HepG2 (cell line): ENCODE measurements around the gene ECPAS. TPM values are rescaled to one million over a fixed set of nuclear protein-coding genes. Genes with fewer than 3 reads are reported as not detected.

ENCODE experiments used
- ATAC-seq: fragments of 200-7000 bp; cut with Tn5 transposase; 3 replicates; pipeline ENCODE4 v1.9.1; 2020; ENCODE audit warnings: mild to moderate bottlenecking, moderate library complexity
- BruUV-seq: library from RNA; stranded (reverse); fragments of 400-500 nt; replicated peaks from 2 replicates; lab custom pipeline; 2021; lab: Mats Ljungman, UMichigan
- CTCF ChIA-PET: fragments of 300-600 bp; formaldehyde crosslinking; extraction: SDS; loops from one replicate; lab custom pipeline; 2021; ENCODE audit warnings: low total read pairs, inconsistent platforms, low intra/inter-chr PET ratio; lab: Yijun Ruan, JAX
- POLR2A ChIA-PET: fragments of 350-600 bp; sonication (Branson Sonifier 250); formaldehyde crosslinking; loops from one replicate; lab custom pipeline; 2020; ENCODE audit warnings: antibody characterized with exemption, inconsistent platforms; lab: Yijun Ruan, JAX
- DNase-seq: peaks from one replicate; pipeline ENCODE4 v3.0.0-alpha.2; 2015; ENCODE audit warnings: low spot score
- FAIRE-seq: peaks from 3 replicates; lab custom pipeline; 2011; peaks lifted over from hg19 to GRCh38; lab: Jason Lieb, UNC
- H2AFZ ChIP-seq: one replicate; pipeline ENCODE4 v1.6.1; 2011; ENCODE audit warnings: low read length, inconsistent platforms
- H3K27ac ChIP-seq: fragments of 300-600 bp; 3 replicates; pipeline ENCODE4 v1.8.0; 2011; ENCODE audit warnings: mixed run types, mild to moderate bottlenecking, mixed read lengths, low read length, inconsistent platforms; ENCODE audit not compliant: insufficient read depth; ENCODE audit errors: extremely low read length
- H3K27me3 ChIP-seq, 2 experiments: fragments of 200-600 bp in 1 of 2; 2 replicates in 1 of 2; 3 replicates in 1 of 2; pipeline versions ENCODE4 v1.6.0 to v1.8.0; 2011; ENCODE audit warnings: low read length in 2 of 2, mild to moderate bottlenecking in 2 of 2, moderate library complexity in 2 of 2, inconsistent platforms in 1 of 2; ENCODE audit not compliant: insufficient read depth in 2 of 2, control insufficient read depth in 1 of 2
- H3K36me3 ChIP-seq, 2 experiments: fragments of 200-600 bp in 1 of 2; replicated peaks in 1 of 2; 2 replicates in 1 of 2; 3 replicates in 1 of 2; pipeline versions ENCODE4 v1.5.1 to v1.8.0; 2011; ENCODE audit warnings: low read length in 2 of 2, inconsistent platforms in 1 of 2; ENCODE audit not compliant: insufficient read depth in 2 of 2, control insufficient read depth in 1 of 2
- H3K4me1 ChIP-seq: 2 replicates; pipeline ENCODE4 v1.5.1; 2012; ENCODE audit warnings: low read length, inconsistent platforms; ENCODE audit not compliant: insufficient read depth
- H3K4me2 ChIP-seq: 2 replicates; pipeline ENCODE4 v1.6.0; 2011; ENCODE audit warnings: low read depth, low read length, inconsistent platforms
- H3K4me3 ChIP-seq, 3 experiments: fragments of 200-600 bp in 1 of 3; sonication (generic), shearing (Covaris generic) in 1 of 3; replicated peaks in 1 of 3; 2 replicates each; pipeline ENCODE4 v1.5.1; 2011 to 2016; ENCODE audit warnings: low read length in 3 of 3, inconsistent platforms in 2 of 3, low read depth in 2 of 3, mild to moderate bottlenecking in 2 of 3, control low read depth in 1 of 3, mixed read lengths in 1 of 3; ENCODE audit not compliant: insufficient read depth in 1 of 3
- H3K79me2 ChIP-seq: one replicate; pipeline ENCODE4 v1.6.1; 2011; ENCODE audit warnings: low read length, inconsistent platforms; ENCODE audit not compliant: insufficient read depth
- H3K9ac ChIP-seq: 2 replicates; pipeline ENCODE4 v1.6.0; 2011; ENCODE audit warnings: mild to moderate bottlenecking, low read depth, low read length, inconsistent platforms; ENCODE audit not compliant: insufficient read depth
- H3K9me3 ChIP-seq: 2 replicates; pipeline ENCODE4 v1.5.1; 2012; ENCODE audit warnings: mild to moderate bottlenecking, low read length
- H4K20me1 ChIP-seq: 2 replicates; pipeline ENCODE4 v1.6.0; 2011; ENCODE audit warnings: inconsistent platforms, mild to moderate bottlenecking, low read length, moderate library complexity; ENCODE audit not compliant: insufficient read depth
- CCDC6 ChIP-seq: sonication (generic); formaldehyde crosslinking; IDR thresholded peaks from 2 replicates; pipeline ENCODE4 v1.8.1; 2022; ENCODE audit warnings: mild to moderate bottlenecking, missing genetic modification reagents, moderate library complexity
- CHCHD3 ChIP-seq: sonication (generic); formaldehyde crosslinking; IDR thresholded peaks from 2 replicates; pipeline ENCODE4 v1.8.0; 2022; ENCODE audit warnings: mild to moderate bottlenecking, missing genetic modification reagents, moderate library complexity
- CSRNP2 ChIP-seq: sonication (generic); formaldehyde crosslinking; conservative IDR thresholded peaks from 2 replicates; pipeline ENCODE4 v1.8.0; 2022; ENCODE audit warnings: low read depth, missing genetic modification reagents
- FOXJ3 ChIP-seq: sonication (generic); formaldehyde crosslinking; IDR thresholded peaks from 2 replicates; pipeline ENCODE4 v1.4.0; 2020; ENCODE audit warnings: missing genetic modification reagents, mild to moderate bottlenecking, borderline replicate concordance
- GPBP1L1 ChIP-seq: sonication (generic); formaldehyde crosslinking; IDR thresholded peaks from 2 replicates; pipeline ENCODE4 v1.5.0; 2020; ENCODE audit warnings: mild to moderate bottlenecking, missing genetic modification reagents
- HIC2 ChIP-seq: sonication (generic); formaldehyde crosslinking; IDR thresholded peaks from 2 replicates; pipeline ENCODE4 v1.9.0; 2022; ENCODE audit warnings: low read depth, missing genetic modification reagents
- HOXA5 ChIP-seq: sonication (generic); formaldehyde crosslinking; IDR thresholded peaks from 2 replicates; pipeline ENCODE4 v1.4.0; 2020; ENCODE audit warnings: missing genetic modification reagents
- NR1H2 ChIP-seq: sonication (generic); formaldehyde crosslinking; IDR thresholded peaks from 2 replicates; pipeline ENCODE4 v1.8.1; 2022; ENCODE audit warnings: low read depth, missing genetic modification reagents, borderline replicate concordance
- RAD21 ChIP-seq: fragments of 450-650 bp; formaldehyde crosslinking; IDR thresholded peaks from 2 replicates; pipeline ENCODE4 v1.5.0; 2020; ENCODE audit warnings: mild to moderate bottlenecking
- RNF2 ChIP-seq: fragments of 450-650 bp; conservative IDR thresholded peaks from 2 replicates; pipeline ENCODE4 v1.6.1; 2016; ENCODE audit warnings: low read depth
- STAG1 ChIP-seq: sonication (generic); formaldehyde crosslinking; IDR thresholded peaks from 2 replicates; pipeline ENCODE4 v1.4.0; 2020; ENCODE audit warnings: missing genetic modification reagents
- TBP ChIP-seq: sonication (generic); formaldehyde crosslinking; IDR thresholded peaks from 2 replicates; pipeline ENCODE4 v1.5.0; 2020; ENCODE audit warnings: missing genetic modification reagents
- ZBTB8A ChIP-seq: sonication (generic); formaldehyde crosslinking; IDR thresholded peaks from 2 replicates; pipeline ENCODE4 v1.4.0; 2020; ENCODE audit warnings: mild to moderate bottlenecking, low read depth, missing genetic modification reagents, borderline replicate concordance
- ZFAT ChIP-seq: sonication (generic); formaldehyde crosslinking; conservative IDR thresholded peaks from 2 replicates; pipeline ENCODE4 v1.8.1; 2023; ENCODE audit warnings: missing genetic modification reagents, inconsistent platforms
- ZKSCAN5 ChIP-seq: sonication (generic); formaldehyde crosslinking; IDR thresholded peaks from 2 replicates; pipeline ENCODE4 v1.5.1; 2020; ENCODE audit warnings: mild to moderate bottlenecking, missing genetic modification reagents
- ZSCAN31 ChIP-seq: sonication (generic); formaldehyde crosslinking; IDR thresholded peaks from 2 replicates; pipeline ENCODE4 v1.5.0; 2020; ENCODE audit warnings: low read depth, mild to moderate bottlenecking, missing genetic modification reagents
- WGBS: methylation state at CpG from one replicate; pipeline ENCODE4 v1.1.6; 2017; ENCODE audit warnings: low lambda C conversion rate; 5-methylcytosine and 5-hydroxymethylcytosine counted together
- in situ Hi-C: cut with HindIII; loops from 2 replicates; pipeline ENCODE4 v1.10.0; 2017; ENCODE audit warnings: low pct_unique_long_range_greater_than_20kb; ENCODE audit not compliant: extremely low pct_ligation_motif_present
- intact Hi-C: fragments of 100-400 bp; cut with micrococcal nuclease; formaldehyde crosslinking; loops from one replicate; pipeline ENCODE4 v1.10.0; 2022; ENCODE audit not compliant: unreplicated experiment
- polyA plus RNA-seq, 8 experiments: library from polyadenylated mRNA; depleted of rRNA in 3 of 8; stranded (reverse) in 7 of 8; unstranded in 1 of 8; fragments of >200 nt; fragmentation: Illumina TruSeq in 4 of 8; extraction: Trizol in 4 of 8; gene quantifications; 2 replicates each; pipeline versions ENCODE4 v1.2.1 to v1.2.3, GENCODE V29; 2011 to 2016; ENCODE audit warnings: low read depth in 4 of 8, missing spikeins in 1 of 8, mixed read lengths in 1 of 8; ENCODE audit not compliant: insufficient read depth in 1 of 8
- total RNA-seq, 5 experiments: library from RNA; depleted of rRNA; stranded (reverse); fragments of >200 nt; fragmentation: Illumina TruSeq; extraction: Trizol; gene quantifications; 2 replicates each; pipeline ENCODE4 v1.2.3, GENCODE V29; 2016; ENCODE audit warnings: low read depth in 1 of 5

The ECPAS gene
- total and polyA plus RNA-seq, 2 of the 13 experiments (the other 11 are each of a cell fraction or from before 2014, with no cell fraction given), result 35.3 to 58.0 TPM

- peaks cover 5% of the 10 kb centered on the region; the same call in 1 of the 2 replicates for H3K4me1 ChIP-seq
- ATAC-seq (no peak), FAIRE-seq (no peak), DNase-seq (no peak)
- no peak overlapping the region for H3K4me3 ChIP-seq
- no peaks in the 10 kb centered on the region for H3K79me2 ChIP-seq
- H3K9ac ChIP-seq, result no peak overlapping the region
- ChIA-PET CTCF (no interaction called here), POLR2A (no interaction called here)
- no peaks in the 10 kb centered on the region for H3K9me3 ChIP-seq
- peaks cover 4 to 42% of the 10 kb centered on the region in 2 experiments for H3K36me3 ChIP-seq
- in situ Hi-C loops, result no loop called here
- no peak overlapping the region for H2AFZ ChIP-seq
- 83% methylated on average over 1 of the region's 1 CpG for WGBS
- TF ChIP-seq RAD21 (no peak), CCDC6 (CRISPR knock-in tag) (no peak), RNF2 (no peak)
- no peaks in the 10 kb centered on the region for H3K27me3 ChIP-seq
- intact Hi-C loops, result loop anchor here (5.0 kb wide), 1 partner anchor 46 kb away; the partner anchor contains the start of gene ECPAS
- no peak overlapping the region for H3K27ac ChIP-seq
- no peak overlapping the region for H3K4me2 ChIP-seq
- BruUV-seq, result no TSS peak
- no peaks in the 10 kb centered on the region for H4K20me1 ChIP-seq
Observed at GRCh38 chr9:111436571-111436970, 47.6 kb downstream of the ECPAS start.

GRCh38 chr9:111433082-111433481 lies 51.1 kb downstream of the ECPAS start:
- H3K4me2 ChIP-seq, result no peak overlapping the region
- H3K36me3 ChIP-seq, result peaks cover 0 to 30% of the 10 kb centered on the region in 2 experiments; a peak in 4 of 5 replicates
- 97% methylated on average over 3 of the region's 3 CpGs for WGBS
- no peaks in the 10 kb centered on the region for H3K9me3 ChIP-seq
- no peaks in the 10 kb centered on the region for H3K27me3 ChIP-seq
- intact Hi-C loops (no loop called here), in situ Hi-C loops (no loop called here)
- H3K79me2 ChIP-seq, result no peaks in the 10 kb centered on the region
- DNase-seq, result no peak
- peaks cover 29% of the 10 kb centered on the region for H3K4me1 ChIP-seq
- no peak overlapping the region for H3K4me3 ChIP-seq
- H2AFZ ChIP-seq, result no peak overlapping the region
- ChIA-PET POLR2A (no interaction called here), CTCF (no interaction called here)
- H4K20me1 ChIP-seq, result no peaks in the 10 kb centered on the region
- no peak overlapping the region for H3K27ac ChIP-seq
- no peak for FAIRE-seq
- ATAC-seq, result no peak
- H3K9ac ChIP-seq, result no peak overlapping the region
- BruUV-seq, result no TSS peak
- no peak for TF ChIP-seq FOXJ3 (CRISPR knock-in tag)
- no peak for TF ChIP-seq ZSCAN31 (CRISPR knock-in tag)
- TF ChIP-seq ZKSCAN5 (CRISPR knock-in tag), result no peak
- no peak for TF ChIP-seq NR1H2
- TF ChIP-seq TBP (CRISPR knock-in tag), result no peak
- TF ChIP-seq ZFAT, result no peak
- no peak for TF ChIP-seq HIC2
- no peak for TF ChIP-seq ZBTB8A (CRISPR knock-in tag)
- TF ChIP-seq GPBP1L1 (CRISPR knock-in tag), result no peak
- TF ChIP-seq CHCHD3 (CRISPR knock-in tag), result no peak
- no peak for TF ChIP-seq STAG1 (CRISPR knock-in tag)
- TF ChIP-seq HOXA5 (CRISPR knock-in tag), result no peak
- no peak for TF ChIP-seq CSRNP2
